Measurements from ENCODE around the gene SYNE2.
"Not testable (repeated sequence)": the region's sequence is repeated elsewhere in the genome, so short reads cannot be mapped to it uniquely, and the experiment has no call there.

SYNE2 gene

DNA sequence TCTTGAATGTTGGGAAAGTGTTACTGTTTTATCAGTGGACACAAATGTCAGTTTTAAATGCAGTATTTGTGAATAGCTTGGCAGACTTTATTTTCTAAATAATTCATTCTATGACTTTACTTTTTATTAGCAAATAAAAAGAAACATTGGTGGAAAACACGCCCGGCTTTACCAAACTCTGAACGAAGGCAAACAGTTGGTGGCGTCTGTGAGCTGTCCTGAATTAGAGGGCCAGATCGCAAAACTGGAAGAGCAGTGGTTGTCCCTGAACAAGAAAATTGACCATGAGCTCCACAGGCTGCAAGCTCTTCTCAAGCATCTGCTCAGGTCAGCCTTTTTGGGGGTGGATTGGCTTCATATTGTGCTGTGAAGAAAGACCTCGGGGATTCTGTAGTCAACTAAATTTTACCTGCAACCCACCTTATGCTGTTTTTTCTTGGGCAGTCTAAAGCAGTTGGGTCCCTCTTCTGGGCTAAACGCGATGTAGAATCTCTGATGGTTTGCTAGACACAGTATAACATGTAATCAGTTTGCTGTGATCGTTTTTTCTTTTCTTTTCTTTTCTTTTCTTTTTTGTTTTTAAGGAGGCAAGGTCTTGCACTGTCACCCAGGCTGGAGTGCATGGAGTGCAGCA is 285.0 kb downstream of the SYNE2 start:
- no peak for DNase-seq

DNA sequence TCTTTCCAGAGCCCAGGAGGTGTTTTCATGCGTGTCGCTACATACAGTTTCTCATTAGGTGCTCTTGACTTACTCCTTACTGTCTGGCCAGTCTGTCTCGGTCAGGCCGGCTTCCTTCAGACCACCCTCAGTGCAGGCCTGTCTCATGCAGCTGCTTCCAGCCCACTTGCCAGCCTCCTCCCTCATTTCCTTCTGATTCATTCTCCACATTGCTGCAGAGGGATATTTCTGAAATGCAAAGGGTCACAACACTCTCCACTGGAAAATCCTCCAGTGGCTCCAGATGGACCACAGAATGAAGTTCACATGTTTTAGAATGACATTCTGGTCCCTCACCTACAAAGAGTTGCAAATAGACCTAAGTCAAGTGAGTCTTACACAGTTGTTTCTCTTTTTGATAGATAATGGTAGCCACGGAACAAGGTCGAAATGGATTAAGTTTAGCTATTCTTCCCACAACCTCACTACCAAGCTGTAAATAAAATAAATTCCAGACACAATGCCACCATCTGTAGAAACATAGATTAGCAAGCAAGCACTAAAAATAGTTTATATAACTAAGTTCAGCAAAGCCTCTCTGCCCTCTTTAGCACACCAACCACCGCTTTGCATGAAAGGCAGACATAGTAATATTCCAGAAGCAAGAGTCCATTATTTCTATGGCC is 294.5 kb downstream of the SYNE2 start:
- no peak for DNase-seq

DNA sequence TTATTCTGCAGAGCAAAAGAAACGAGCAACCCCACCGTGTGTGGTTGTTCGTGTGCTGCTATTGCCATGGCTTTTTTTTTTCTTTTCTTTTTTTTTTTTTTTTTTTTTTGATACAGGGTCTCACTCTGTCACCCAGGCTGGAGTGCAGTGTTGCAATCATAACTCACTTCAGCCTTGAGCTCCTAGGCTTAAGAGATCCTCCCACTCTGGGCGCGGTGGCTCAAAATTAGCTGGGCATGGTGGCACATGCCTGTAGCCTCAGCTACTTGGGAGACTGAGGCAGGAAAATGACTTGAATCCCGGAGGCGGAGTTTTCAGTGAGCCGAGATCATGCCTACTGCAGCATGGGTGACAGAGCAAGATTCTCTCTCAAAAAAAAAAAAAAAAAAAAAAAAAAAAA is 297.1 kb downstream of the SYNE2 start:
- no peak for DNase-seq

DNA sequence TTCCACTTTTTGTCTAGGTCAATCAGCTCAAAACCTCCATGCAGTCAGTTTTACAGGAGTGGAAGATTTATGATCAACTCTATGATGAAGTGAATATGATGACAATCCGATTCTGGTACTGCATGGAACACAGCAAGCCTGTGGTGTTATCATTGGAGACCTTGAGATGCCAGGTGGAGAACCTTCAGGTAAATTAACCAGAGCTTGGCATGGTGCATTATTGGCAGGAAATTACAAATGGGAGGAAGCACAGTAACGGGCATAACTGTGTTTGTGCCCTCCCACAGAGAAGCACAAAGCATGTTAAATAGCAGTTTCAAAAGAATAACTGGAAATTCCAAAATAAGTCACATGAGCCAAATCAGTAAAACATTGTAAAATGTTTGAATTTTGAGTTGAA is 305.8 kb downstream of the SYNE2 start:
- DNase-seq, result no peak

DNA sequence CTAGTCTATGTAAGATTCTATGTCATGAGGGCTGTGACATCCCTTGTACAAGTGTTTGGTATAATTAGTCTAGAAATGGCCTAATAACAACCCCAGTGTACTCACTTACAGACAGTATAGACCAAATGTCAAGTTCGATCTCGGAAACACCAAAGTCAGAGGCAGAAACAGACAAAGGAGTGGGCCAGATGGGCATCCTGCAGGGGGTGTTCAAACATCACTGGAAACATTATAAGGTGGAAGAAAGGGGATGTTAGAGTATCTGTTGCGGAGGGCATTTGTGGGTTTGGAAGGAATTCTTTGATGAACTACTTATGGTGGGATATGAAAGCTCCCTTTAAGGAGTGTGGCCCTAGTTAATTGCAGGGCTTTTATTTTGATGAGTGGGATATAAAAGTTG is 306.8 kb downstream of the SYNE2 start:
- no peak for DNase-seq

DNA sequence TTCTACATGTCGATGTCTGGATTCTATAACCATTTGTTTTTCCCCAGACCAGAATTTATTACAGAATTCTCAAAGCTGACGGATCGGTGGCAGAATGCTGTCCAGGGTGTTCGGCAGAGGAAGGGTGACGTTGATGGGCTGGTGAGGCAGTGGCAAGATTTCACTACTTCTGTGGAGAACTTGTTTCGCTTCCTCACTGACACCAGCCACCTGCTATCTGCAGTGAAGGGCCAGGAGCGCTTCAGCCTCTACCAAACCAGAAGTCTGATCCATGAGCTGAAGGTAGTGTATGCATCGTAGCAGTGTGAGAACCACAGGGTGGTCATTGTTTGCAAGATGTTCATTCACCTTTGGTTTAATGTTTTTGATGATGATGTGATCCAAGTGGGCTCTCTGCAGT is 317.4 kb downstream of the SYNE2 start:
- DNase-seq, result no peak

DNA sequence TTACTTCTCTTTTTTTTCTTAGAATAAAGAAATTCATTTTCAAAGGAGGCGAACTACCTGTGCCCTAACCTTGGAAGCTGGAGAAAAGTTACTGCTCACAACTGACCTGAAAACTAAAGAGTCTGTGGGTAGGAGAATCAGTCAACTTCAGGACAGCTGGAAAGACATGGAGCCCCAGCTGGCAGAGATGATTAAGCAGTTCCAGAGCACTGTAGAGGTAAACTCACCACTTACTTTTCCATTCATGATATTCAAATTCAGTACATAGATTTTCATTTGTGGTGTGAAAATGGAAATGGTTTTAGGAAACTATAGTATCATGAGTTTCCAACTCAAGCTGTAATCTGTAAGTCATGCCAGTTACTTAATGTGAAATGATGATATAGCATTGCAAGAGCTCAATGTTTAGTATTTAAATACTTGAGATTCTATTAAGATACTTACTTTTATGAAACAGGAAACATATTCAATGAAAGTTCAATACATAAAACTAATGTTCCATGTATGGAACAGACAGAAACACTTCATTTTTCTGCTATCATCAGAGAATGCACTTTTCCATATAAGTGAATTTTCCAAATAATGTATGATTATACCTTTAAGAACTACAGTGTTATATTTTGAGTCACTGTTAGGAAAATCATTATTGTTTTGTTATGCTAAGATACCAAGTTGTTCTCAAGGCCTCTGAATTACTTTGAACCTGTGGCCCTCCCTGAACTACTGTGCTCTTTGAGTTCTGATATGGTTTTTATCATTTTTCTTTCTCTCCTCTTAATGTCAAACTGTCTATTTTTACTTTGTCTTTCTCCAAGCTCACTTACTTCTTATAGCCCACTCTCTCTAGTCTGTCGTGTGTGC is 322.3 kb downstream of the SYNE2 start:
- DNase-seq, result no peak

DNA sequence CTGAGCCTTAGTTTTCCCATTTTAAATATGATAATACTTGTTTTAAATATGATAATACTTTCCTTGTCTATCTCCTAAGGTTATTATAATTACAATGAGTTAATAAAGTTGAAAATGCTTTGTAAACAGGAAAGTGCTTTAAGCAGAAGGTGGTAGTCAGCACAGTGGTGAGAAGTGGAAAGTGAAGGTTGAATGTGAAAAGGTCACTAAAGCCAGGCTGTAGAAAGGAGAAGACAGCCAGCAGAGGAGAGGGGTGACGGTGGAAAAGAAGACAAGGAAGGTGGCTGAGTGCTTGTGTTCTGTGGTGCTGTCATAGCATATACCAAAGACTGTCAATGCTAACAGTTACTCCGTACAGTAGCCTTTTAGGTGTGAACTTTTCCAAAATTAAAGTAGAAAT is 323.5 kb downstream of the SYNE2 start:
- no peak for DNase-seq

DNA sequence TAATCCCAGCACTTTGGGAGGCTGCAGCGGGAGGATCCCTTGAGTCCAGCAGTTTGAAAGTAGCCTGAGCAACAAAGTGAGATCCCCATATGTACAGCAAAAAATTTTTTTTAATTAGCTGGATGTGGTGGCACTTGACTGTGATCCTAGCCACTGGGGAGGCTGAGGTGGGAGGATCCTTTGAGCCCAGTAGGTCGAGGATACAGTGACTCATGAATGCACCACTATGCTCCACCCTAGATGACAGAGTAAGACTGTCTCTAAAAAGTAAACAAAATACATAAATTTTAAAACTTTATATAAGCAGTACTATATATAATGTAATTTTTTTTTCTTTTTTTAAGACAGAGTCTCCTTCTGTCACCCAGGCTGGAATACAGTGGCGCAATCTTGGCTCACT is 326.0 kb downstream of the SYNE2 start:
- no peak for DNase-seq

DNA sequence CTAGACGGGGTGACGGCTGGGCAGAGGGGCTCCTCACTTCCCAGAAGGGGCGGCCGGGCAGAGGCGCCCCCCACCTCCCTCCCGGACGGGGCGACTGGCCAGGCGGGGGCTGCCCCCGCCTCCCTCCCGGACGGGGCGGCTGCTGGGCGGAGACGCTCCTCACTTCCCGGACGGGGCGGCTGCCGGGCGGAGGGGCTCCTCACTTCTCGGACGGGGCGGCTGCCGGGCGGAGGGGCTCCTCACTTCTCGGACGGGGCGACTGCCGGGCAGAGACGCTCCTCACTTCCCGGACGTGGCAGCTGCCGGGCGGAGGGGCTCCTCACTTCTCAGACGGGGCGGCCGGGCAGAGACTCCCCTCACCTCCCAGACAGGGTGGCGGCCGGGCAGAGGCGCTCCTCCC is 330.1 kb downstream of the SYNE2 start:
- DNase-seq, result not testable (repeated sequence)

DNA sequence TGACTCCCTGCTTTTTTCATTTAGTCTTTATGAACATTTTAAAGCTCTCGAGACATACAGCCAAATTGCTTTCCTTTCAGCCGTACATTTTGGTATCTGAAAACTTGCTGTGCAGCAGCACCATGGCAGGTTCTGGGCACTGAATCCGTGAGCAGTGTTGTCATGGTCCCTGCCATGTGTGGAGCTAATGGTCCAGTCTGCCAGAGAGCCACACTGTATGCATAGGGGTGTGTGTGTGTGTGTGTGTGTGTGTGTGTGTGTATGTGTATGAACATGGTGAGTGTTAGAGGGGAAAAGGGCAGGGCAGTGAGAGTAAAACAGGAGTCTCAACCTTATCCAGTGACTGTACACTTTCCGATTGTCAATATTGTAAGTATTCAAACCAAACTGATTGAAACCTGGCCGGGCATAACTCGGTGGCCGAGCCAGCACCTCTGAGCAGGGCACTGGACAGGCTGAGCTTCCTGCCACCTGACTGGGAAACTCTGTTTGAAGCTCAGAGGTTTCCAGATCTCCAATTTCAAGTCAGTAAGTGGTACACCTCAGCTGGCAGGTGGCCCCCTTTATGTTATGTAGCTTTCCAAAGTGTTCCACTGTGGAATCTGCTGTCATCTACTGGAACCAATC is 331.4 kb downstream of the SYNE2 start:
- DNase-seq, result no peak

DNA sequence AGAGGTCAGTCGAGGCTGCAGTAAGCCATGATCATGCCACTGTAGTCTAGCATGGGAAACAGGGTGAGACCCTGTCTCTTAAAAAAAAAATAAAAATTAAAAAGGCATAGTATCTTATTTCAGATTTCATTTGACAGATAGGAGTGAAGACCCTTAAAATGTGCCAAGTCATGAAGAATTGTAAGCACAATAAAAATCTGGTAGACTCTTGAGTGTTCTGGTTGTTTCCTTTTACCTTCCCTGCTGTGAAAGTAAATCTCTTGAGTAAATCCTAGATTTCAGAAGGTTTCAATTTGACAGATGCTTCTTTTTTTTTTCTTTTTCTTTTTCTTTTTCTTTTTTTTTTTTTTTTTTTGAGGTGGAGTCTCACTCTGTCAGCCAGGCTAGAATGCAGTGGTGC is 332.4 kb downstream of the SYNE2 start:
- no peak for DNase-seq

DNA sequence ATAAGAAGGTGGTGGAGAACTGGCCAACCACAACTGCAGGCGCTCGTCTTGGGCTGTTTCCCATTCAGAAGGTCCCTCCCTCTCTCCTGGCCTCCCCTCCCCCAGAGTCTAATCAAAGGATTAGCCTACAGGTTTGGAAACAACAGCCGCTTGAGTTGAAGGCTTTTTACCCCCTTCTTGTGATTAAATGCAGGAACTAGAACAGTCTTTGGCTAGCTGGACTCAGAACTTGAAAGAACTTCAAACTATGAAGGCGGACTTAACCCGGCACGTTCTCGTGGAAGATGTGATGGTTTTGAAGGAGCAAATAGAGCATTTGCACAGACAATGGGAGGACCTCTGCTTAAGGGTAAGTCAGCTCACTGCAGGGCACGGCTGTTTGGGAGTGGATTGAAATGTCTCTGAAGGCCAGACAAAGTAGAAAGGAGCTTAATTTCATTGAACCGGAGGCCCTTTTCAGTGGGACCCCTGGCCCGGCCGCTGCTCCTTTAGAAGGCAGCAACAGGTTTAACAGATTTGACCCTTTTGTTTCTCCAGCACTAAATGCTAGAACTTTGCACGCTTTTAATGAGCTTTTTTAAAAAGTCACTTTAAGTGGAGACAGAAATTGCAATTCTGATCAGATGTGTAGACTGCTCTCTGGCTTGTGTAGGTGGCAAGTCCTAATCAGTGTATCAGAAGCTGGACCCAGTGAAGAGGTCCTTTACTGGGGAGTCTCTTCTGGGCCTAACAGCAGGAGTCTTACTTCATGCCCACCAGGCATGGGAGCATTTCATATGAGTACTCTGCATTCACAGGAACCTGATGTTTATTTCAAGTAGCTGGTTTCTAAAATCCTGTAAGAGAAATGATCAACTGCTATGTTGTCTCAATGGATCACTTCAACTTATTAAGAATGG is 333.7 kb downstream of the SYNE2 start:
- no peak for DNase-seq

DNA sequence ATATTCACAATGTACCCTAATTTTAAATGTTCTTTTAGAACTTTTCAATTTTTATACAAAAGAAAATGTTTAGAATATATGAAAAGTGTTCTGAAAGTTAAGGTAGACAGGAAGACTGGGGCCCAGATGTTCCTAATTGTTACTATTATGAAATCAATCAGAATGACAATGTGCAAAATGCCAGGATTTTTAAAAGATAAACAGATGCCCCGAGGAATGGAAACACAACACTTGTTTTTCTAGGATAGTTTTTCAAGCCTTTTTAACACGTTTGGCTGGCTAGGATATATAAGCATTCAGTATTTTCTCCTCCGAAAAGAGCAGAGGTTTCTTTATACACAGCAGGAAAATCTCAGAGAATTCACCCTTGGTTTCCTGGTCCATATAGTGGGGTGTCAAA is 334.5 kb downstream of the SYNE2 start:
- DNase-seq, result no peak

DNA sequence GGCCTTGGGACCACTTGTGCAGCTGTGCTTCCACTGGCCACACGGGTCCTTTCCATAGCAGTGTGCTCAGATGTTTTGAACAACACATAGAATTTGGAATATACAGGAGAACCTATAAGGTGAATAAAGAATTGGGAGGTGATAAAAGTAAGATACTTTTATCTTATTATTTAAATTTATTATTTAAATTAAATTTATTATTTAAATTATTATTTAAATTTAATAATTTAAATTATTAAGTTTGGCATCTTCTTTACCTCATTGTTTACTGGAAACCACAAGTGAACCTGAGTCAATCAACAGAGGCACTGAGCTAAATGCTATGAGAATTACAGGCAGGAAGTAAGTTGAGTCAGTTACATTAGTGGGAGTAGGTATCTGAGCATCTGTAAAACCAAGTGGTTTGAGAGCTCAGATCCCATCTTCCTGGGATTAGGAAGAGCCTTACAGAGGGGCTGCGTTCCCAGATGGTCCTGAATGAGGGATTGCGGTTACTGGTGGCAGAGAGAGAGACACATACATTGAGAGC is 338.2 kb downstream of the SYNE2 start:
- no peak for DNase-seq

DNA sequence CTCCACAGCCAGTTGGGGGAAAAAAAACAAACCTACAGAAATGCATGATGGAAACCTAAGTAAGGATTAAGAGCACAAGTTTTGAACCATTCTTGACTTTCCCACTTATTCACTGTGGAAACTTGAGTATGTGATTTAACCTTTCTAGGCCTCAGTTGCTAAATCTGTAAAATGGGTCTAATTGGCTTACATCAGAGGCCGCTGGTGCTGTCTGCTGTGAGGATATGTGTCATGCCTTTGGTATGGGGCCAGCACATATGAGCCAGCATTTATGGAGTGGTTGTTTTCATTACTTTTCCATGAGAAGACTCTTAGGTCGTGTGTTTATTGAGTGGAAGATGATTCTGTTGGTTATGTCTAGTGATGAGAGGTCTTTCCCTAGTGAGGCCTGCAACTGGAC is 339.0 kb downstream of the SYNE2 start:
- no peak for DNase-seq

DNA sequence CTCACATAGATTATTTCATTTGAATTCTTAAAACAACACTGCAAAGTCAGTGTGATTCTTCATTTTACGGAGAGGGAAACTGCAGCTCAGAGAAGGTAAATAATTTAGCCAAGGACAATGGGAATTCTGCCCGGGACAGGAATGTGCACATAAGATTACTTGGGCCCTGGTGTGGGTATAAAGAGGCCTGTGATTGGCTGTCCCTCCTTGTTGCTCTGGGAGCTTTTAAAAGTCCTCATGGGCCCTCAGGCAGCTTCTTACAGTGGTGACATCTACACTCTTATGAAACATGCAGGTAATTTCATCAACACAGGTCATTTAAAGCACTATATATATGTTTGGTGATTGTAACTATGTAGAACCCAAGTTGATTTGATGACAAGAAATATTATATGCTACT is 341.0 kb downstream of the SYNE2 start:
- no peak for DNase-seq

DNA sequence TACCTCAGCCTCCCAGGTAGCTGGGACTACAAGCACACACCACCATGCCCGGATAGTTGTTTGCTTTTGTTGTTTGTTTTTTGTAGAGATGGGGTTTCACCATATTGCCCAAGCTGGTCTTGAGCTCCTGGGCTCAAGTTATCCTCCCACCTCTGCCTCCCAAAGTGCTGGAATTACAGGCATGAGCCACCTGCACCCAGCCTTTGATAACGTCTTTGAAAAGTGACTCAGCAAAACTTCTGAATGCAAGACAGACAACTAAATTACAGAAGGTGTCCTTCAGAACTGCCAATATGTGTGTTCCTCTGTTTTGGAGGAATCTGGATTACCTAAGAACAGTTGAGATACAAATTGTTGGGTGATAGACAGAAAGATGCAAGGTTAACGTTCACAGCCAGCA is 341.6 kb downstream of the SYNE2 start:
- no peak for DNase-seq

DNA sequence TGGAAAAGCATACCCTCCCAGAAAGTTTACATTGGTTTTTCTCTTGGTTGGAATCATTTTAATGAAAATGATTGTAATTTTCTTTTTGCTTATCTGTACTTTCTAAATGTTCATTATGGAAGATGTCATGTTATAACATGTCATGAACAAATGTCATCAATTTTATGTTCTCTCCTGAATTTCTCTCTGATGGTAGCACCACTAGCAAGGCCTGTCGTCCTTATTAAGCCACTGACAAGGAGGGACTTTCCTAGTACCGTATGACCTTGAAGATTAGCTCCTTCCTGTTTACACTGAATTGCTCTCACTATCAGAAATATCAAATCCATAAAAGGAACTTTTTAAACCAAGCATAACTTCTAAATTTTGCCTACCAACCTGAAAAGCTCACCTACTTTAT is 342.4 kb downstream of the SYNE2 start:
- DNase-seq, result no peak

DNA sequence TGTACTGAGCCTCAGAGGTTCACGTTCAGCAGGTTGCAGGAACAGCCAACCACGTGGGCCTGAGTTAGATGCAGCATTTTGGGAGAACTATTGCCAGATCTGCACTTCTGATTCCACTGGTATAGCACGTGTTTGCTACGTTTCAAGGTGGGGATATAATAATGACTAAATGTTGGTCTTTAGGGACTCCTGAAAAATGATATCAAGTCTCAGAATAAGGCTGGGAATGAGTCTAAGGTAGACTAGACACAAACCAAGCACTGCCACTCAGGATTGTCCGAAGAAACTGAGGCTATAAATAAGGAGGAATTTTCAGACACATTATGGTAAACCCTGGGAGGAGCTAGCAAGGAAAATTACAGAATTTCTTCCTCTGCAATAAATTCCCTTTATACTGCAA is 343.3 kb downstream of the SYNE2 start:
- DNase-seq, result no peak

DNA sequence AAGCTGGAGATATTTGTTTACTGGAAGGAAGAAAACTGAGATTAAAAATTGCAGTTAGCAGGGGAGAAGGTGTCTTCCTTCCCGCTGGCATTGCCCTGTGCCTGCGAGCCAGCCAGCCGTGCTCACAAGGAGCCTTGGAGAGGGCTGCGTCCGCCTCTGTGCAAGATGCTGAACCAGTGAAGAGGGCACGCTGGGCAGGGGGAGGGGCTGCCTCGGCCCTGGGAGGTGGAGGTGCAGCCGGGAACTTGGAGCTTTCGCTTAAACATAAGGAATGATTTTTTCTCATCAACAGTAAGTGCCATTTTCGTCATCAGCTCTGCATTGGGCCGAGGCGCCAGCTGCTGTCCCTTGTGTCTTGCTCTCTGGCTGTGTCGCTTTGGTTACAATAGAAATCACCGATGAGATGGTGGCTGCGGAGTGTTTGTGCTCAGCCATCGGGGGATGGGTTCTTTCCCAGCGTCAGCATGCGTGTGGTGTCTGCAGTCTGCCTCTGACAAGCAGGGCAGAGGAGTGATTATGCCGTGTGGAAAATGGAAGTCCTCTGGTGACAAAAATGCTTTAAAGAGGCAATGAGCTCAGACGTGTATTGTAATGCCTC is 344.1 kb downstream of the SYNE2 start:
- peak; percentile 29 for DNase-seq

DNA sequence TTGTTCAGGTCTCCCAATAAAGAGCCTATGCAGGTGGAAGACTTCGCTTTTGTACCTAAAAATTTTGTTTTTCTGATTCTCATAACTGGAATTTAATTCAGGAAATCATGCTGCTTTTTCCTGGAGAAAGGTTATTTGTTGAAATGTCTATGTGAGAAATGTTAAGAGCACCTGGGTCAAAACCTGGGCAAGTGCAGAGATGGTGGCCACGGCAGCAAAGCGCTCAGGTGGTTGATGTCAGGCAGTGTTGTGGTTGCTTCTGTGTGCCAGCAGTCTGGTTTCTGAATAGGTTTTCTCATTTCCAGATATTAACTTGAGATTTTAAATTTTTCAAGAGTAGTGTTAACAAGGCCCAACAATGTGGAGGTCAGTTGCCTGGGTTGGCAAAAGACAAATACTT is 345.2 kb downstream of the SYNE2 start:
- DNase-seq, result no peak
